CD4-positive, alpha-beta T cell treated with Interleukin-4 for 1 hour (primary cell): ENCODE measurements around the gene SERPINA12.
"Not testable (repeated sequence)": the region's sequence is repeated elsewhere in the genome, so short reads cannot be mapped to it uniquely, and the experiment has no call there.

Experiments used
- DNase-seq, 2 donors: peaks; one replicate each; pipeline ENCODE4 v3.0.0-alpha.2; 2020 to 2022

The SERPINA12 gene

DNA sequence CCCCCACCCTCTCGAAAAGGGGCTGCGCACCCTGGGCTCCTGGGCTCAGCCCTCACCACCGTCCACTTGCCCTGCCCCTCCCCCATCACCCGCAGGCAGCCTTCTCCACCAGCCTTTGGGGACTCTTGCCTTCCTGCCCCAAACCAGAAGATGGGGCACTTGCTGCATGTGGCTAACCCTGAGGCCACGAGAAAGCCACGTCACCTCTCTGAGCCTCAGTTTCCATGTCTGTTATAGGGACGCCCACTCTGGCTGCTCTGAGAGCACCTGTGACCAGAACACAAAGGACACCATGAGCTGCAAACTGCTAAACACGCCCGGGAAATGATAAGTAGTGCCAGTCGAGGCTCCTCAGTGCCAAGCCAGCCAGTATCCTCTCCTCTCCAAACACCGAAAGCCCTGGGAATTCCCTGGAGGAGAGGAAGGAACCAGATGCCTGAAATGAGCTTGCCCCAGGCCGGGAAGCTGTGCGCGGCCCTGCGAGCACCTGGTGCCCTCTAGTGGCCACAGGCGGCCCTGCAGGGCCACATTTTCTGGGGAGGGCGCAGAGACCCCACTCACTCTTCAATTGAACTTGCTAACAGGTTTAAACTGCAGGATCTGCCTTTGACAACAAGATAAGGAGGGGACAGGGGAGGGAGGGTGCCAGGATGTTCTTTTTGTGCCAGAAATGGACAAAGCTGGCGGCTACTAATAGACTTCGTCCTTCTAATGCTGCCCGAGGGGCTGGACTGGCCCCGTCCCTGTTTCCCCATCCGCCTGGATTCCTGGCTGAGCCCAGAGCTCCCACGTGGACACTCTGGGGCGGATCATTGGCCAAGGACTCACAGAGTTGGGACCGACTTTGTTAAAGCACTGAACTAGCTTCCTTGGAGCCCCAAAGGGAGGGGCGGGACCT lies 23.1 kb downstream of the SERPINA12 start:
- DNase-seq, result peak; percentile 21 to 23

DNA sequence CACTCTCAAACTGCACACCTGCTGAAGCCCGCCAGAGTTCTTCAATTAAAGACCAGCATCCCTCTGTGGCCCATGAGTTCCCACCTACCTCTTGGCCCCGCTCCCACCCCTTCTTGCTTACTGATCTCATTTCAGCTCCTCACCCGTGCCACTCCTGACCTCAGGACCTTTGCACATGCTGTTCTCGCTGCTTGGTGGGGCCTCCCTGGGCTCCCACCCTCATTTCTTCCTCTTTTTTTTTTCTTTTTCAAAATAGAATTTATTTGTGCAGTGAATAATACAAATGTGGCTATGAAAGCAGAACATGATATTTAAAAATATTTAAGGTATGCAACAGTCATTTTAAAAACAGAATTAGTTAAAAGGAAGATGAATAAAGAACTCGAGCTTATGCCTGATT lies 24.8 kb downstream of the SERPINA12 start:
- DNase-seq, result no peak

DNA sequence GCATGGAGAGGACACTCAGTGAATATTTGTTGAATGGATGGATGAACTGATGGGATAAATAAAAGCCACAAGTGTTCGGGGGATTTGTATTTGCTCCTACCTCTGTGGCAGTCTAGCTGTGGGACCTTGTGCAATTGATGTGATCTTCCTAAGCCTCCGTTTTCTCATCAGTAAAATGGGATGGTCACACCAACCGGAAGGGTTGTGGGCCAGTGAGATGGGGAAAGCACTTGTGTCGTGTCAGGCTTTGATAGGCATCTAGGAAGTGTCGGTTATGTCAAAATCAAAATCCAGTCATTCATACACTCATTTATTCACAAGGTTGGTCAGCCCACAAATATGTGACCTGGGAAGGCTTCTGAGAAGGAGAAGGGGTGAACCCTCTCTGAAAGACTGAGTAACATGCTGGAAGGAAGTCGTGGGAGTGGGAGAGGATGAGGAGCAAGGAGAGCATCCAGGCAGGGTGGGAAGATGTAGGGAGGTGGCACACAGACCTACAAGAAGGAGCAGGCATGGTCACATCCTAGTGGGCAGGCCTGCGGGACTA lies 25.5 kb downstream of the SERPINA12 start:
- no peak for DNase-seq

DNA sequence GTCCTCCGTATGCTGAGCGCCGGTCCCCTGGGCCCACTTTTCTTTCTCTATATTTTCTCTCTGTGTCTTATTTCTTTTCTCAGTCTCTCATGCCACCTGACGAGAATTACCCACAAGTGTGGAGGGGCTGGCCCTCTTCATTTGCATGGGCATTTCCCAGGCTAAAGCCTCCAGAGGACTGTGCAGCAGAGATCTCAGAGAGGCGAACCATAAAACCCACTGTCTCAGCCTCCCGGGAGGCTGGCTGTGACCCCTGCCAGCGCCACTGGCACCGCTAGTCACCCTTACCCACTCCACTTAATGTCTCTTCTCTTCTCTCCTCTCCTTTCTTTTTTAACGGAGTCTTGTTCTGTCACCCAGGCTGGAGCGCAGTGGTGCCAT lies 26.2 kb downstream of the SERPINA12 start:
- no peak for DNase-seq

DNA sequence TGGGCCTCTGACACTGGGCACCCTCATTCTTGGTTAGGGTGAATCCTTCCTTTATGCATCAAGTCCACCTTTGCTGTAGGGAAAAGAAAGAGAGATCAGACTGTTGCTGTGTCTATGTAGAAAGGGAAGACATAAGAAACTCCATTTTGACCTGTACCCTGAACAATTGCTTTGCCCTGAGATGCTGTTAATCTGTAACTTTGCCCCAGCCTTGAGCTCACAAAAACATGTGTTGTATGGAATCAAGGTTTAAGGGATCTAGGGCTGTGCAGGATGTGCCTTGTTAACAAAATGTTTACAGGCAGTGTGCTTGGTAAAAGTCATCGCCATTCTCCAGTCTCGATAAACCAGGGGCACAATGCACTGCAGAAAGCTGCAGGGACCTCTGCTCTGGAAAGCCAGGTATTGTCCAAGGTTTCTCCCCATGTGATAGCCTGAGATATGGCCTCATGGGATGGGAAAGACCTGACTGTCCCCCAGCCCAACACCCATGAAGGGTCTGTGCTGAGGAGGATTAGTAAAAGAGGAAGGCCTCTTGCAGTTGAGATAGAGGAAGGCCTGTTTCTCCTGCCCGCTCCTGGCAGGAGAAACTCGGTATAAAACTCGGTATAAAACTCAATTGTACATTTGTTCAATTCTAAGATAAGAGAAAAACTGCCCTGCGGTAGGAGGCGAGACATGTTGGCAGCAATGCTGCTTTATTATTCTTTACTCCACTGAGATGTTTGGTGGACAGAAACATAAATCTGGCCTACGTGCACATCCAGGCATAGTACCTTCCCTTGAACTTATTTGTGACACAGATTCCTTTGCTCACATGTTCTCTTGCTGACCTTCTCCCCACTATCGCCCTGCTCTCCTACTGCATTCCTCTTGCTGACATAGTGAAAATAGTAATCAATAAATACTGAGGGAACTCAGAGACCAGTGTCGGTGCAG lies 26.9 kb downstream of the SERPINA12 start:
- DNase-seq, result not testable (repeated sequence)

DNA sequence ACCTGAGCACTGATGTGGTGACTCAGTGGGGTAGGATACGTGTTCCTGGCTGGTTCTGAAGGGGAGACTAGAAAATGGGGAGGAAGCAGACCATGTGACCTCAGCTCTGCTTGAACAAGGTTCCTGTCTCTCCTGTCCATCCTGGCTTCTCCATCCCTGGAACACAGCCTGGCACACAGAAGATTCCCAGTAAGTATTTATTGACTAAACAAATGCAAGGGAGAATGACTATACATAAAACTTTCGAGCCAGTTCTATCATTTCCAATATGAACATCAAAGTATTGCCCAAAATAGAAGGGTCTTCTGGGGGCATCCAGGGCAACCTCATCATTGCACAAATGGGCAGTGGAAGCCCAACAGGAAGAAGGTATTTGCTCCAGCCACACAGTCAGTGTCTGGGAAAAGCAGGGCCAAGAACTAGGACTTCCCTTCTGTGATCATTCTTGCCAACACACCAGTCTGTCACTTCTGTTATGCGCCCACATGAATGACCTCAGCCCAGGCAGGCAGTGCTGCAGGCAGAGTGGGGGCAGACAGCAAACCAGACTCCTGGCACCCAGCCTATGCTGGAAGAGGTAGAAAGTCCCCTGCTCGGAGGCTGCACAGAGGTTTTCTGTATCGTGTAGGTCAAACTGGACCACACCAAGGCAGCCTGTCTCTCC lies 27.7 kb downstream of the SERPINA12 start:
- DNase-seq, result no peak

DNA sequence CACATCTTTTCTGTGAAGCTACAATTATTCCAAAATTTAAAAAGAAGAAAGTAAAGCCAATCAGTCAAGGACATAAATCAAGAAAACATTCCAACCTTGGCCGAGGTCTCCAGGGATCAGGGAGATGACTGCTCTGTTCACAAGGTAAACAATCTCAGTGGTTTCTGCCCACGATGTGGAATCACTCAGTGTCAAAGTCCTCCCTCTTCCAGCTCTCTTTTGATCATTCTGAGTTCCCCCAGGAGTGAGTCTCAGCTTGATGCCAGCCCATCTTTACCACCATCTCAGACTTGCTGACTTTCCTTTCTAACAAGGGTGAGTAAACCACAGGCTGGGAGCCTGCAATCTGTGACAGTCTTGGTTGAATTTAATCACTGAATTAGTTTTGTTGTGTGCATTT lies 28.5 kb downstream of the SERPINA12 start:
- DNase-seq, result no peak

DNA sequence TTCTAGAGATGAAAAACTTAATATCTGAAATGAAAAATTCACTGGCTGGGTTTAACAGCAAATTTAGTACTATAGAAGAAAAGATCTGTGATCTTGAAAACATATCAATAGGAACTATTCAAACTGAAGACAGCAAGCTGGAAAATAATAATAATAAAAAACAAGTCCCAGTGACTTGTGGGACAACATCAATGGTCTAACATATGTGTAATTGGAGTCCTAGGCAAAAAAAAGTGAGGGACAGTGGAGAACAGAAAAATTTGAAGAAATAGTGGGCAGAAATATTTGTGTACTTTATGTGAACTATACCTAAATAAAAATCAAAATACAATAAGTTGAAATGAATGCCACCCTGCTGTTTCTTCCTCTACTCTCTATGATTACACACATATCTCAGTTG lies 30.8 kb downstream of the SERPINA12 start:
- no peak for DNase-seq

DNA sequence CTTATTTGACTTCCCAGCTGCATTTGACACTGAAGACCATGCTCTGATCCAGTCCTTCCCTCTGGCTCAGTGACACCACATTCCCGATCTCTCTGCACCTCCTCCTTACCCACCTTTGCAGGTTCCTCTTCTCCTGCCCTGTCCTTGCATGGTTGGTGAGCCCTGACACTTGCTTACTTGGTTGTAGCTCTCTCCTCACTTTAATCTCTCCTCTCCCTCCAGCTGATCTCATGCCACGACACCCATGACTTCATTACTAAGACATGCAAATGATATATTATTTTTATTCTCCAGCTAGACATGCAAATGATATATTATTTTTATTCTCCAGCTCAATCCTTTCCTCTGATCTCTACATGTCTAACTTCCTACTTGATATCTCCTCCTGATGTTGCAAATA lies 33.2 kb downstream of the SERPINA12 start, which contains the start of gene SERPINA9:
SERPINA9 (minus strand) TSS at position 175 of the 400 bp plus-strand sequence. CDS start 6,357 bp downstream, outside the sequence.
- no peak for DNase-seq

DNA sequence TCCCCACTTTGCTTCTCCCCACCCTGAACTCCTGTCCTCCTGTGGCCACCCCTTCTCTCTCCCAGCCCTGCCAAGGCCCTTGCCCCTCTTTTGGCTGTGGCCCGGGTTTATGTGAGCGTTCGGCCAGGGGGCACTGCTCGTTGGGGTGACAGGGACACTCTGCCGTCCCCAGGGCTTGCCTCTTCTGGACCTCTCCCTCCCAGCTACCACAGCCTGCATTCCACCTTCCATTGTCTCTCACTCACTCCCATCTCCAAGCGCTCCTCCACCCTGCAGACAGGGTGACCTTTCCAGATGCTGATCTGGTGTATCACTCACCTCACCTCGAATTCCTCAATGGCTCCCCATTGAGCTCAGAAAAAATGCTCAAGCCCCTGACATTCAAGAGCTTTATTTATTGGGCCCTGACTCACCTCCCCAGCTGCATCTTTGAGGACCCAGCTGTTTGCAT lies 34.7 kb downstream of the SERPINA12 start:
- no peak for DNase-seq

DNA sequence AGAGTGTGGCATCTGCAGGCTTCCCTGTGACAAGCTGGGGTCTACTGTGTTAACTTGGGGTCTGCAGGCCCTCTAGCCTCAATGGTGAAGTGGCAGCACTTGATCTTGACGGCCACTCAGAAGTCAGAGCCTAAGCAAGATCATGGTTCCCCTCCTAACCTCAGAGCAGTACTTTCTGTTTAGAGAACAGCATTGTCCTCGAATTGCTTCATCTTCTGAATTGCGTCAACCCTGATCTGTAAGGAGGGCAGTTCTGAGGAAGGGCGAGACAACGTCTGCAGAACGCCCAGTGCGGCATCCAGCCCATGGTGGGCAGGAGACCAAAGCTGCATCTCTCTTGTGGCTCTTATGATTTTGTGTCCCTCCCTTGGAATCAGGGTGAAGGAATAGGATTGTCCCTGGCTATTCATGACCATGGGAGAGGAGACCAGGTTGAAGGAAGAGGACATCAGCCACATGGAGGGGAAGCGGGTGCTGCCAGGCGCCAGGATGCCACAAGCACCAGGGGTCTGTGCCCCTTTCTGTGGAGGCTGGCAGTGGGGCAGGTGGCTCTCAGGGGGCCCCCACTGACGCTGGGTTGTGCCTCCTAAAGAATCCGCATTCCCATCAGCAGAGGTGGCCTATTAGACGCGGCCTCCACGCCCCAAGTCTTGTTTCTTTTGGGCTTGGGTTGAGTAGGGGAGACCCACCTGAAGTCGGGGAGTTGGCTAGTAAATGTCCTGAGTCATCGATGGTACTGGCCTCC lies 35.4 kb downstream of the SERPINA12 start:
- DNase-seq, result peak in 1 of 2 donors; percentile 5

DNA sequence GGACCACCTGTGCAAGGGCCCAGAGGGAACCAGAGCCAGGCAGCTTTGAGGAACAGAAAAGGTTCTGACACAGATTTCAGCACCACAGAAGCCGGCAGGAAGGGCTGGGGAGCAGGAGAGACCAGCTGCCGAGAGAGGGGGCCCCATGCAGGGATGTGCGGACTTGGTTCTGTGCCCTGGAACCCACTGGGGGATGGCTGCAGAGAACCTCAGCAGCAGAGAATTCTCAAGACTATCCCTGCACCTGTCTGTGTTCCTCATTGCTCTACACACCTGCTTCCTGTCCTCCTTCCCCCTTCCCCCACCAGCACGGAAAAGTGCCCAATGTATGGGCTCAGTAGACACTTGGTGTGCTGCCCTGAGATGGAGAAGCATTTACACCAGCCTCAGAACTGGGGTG lies 36.4 kb downstream of the SERPINA12 start:
- no peak for DNase-seq

DNA sequence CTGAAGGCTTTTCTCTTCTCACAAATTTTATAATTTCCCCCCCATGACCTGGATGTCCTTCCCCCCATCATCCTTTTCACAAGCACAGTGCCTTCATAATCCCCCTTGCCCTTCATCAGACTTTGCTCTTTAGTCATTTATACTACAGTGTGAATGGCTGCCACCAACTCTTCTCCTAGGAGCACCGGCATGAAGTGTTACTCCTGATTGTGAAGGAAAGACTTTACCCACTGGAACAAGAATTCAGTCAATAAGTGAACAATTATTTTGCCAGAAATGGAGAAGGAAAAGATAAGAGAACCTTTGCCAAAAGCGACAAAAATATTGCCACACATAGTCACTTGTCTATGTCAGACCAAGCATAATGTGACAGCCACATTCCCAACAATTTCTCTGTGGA lies 38.2 kb downstream of the SERPINA12 start:
- DNase-seq, result no peak

DNA sequence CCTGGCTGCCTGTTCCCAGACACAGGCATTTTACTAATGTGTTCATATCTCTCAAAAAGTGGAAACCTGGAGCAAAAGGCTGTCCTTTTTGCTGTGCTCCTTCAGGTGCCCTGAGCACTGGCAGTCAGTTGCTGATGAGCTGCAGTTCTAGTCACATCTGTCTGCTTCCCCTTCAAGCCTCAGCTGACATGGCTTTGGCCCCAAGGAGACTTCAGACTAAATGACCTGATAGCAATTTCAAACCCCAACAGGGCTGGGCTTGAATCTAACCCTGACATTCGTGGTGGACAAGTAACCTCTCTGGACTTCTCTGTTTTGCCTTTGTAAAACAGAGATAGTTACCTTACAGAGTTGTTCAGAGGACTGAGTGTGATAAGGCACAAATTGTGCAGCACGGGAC lies 39.0 kb downstream of the SERPINA12 start:
- no peak for DNase-seq

DNA sequence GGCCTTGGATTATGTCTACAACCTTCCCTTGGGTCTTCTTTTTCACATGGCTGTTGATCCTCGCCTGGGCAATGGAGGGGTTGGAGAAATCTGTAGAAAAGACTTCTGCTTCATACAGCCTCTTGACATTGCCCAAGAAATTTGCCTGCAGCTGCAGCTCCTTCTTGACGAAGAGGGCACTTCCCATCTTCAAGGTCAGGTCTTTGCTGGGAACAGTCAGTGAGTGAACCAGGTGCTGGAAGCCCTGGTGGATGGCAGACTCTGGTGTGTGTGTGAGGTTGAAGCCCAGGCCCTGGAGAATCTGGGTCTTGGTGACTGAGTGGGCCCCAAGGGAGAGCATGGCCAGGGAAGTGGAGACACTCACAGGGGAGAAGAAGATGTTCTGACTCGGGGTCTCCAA lies 40.0 kb downstream of the SERPINA12 start:
- DNase-seq, result no peak

DNA sequence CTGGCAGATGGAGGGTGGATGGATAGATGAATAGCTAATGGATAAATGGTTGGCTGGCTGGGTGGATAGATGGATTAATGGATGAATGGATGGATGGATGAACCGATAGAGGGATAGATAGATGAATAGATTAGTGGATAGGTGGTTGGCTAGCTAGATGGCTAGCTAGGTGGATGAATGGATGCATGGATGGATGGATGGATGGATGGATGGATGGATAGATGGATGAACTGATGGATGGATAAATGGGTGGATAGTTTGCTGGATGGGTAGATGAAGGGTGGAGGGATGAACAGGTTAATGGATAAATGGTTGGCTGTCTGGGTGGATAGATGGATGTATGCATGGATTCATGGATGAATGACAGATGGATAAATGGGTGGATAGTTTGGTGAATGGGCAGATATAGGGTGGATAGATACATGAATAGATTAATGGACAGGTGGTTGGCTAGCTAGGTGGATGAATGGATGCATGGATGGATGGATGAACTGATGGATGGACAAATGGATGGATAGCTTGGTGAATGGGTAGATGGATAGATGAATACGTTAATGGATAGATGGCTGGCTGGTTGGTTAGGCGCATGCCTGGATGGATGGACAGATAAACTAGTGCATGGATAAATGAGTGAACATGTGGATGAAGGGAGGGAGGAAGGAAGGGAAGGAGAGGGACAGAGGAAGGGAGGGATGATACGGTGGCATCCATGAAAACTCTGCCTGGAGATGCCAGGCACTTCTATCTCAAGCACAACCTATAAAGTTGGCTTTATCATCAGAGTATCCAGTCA lies 41.3 kb downstream of the SERPINA12 start:
- no peak for DNase-seq

DNA sequence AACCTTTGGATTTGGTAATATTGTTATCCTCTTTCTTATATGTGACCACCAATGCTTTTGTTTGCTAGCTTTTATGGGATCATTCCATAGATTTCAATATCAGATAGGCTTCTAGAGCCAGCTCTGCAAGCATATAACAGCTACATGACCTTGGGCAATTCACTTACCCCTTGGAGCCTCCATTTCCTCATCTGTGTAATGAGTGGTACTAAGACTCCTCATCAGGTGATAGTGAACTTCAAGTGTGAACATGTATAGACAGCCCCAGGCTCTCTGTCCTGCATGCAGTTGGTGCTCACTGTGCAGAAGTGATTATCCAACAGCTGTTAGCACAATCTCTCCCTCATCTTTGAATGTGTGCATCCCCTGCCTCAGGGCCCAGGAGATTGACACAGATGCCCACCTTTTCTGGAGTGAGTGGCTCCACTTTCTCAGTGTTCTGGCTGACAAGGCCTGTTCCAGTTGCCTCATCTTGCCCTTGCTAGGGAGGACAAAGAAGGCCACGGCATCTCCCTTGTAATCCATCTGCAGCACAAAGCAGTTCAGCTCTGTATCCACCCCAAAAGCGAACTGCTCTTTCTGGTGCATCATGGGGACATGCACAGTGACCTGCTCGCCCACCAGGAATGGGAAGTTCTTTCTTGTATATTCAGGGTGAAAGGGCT lies 42.4 kb downstream of the SERPINA12 start:
- DNase-seq, result no peak

DNA sequence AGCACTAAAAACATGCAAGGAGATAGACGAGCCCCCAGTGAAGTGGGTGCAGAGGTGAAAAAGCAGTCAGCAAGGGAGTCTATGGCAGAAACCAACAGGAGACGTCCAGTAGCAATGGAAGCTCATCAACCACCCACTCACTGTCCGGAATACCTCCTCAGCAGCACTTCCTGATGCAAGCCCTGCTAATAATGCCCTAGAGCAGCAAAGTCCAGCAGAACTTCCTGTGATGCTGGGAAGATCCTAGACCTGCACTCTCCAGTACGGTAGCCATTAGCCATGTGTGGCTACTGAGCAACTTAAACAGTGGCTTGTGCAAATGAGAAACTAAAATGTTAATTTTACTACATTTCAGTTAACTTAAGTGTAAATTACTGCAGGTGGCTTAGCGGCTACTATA lies 44.2 kb downstream of the SERPINA12 start:
- no peak for DNase-seq

DNA sequence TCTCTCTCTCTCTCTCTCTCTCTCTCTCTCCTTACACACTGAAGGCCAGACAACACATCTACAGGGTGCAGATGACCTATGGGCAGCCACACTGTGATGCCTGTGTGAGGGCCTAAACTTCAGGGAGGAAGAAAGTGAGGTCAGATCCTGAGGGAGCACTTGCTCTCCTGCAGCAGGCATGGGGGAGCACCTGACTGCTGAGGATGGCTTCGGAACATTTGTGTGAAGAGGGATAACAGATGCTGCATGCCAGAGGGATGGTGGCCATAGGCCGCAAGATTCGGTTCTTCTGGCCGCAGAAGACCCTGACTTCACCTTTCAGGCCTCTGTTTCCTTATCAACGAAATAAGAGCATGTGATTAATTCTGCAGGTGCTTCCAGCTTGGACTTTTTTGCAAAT lies 45.0 kb downstream of the SERPINA12 start:
- no peak for DNase-seq

DNA sequence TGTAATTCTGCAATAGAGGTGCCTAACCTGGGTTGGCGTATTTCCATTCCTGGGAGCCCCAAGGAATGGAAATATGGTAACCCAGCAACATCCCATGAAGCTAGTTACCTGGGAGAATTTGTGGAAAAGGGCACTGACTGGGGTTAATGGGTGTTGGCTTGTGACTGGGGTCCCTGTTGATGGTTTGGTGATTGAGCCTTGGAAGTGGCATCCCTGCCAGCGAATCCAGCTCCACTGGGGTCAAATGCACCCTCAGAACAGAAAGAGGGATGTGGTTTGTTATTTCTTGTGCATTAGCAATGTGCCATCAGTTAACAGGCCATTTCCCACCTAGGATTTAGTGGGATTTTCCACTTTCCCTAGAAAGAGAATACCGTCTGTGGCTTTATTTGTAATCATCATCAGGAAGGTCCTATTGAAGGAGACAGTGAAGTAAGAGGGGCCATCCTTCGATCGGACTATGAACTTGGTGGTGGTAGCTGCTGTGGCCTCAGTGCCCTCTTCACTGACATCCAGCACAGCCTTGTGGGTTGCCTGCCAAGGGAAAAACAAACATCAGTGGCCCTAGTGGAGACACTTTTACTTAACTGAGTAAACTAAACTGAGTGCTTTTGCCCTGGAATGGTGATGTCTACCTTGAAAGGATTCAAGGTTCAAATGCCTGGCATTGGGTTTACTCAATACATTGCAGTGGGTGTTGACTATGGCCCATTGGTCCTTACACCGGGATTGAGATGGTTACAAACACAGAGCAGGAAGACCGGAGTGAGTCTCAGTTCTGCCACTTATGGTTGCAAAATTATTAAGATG lies 46.3 kb downstream of the SERPINA12 start:
- DNase-seq, result no peak
